ENCODE results near the gene SNX27. TPM values are rescaled to one million over a fixed set of nuclear protein-coding genes. Genes with fewer than 3 reads are reported as not detected.
"Not testable (repeated sequence)": the region's sequence is repeated elsewhere in the genome, so short reads cannot be mapped to it uniquely, and the experiment has no call there.

The SNX27 gene
- total RNA-seq, 1 donor from 2014 or later = 29.3 TPM

DNA sequence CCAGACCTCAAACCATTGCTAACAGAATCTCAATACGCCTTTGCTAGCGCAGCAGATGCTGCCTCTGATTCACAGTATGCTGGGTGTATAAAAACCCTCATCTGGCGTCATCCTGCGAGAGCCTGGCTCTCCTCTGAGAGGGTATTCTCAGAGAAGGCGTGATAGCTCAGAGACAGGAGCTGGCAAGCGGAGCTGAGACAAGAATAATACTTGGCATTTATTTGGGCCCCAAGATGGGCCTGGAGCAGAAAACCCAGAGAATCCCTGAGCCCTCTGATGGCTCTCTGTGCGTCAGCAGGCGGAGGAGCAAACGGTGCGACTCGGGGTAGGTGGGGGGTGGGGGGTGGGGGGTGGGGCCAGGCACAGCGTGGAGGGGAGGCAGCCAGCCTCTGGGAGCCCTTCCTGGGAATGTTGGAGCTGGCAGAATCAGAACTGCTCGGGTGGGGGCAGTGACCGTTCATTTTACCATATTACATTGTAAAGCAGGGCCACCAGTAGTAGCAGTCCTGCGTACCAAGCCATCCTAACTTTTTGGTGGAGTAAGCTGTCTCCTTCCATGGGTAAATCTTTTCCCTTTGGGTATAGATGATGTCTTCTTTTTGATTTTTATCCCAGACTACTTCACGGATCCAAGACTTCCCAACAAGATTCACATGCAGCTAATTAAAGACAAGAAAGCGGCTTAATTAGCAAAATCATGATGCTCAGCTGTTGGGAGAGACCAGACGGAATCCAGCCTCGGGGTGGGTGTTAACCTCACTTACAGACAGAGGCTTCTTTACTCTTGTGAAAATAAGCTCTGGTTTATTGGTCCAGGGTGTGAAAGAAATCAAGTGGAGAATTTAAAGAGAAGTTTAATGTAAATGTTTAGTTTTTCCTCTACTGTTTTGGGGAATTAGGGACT is 116.6 kb downstream of the SNX27 start:
- intact Hi-C loops (cut with micrococcal nuclease) = no loop called here
- Mint-ChIP-seq H3K27me3 (ENCODE audit: low read depth) (peaks cover 44% of the 10 kb centered on the region), H3K4me1 (ENCODE audit: low read depth) (no peaks in the 10 kb centered on the region), H3K4me3 (ENCODE audit: low read depth) (no peak overlapping the region), H3K27ac (no peak overlapping the region), H3K9me3 (no peaks in the 10 kb centered on the region), H3K36me3 (ENCODE audit: low read depth) (no peaks in the 10 kb centered on the region)
- no peak for DNase-seq (ENCODE audit: low spot score)

DNA sequence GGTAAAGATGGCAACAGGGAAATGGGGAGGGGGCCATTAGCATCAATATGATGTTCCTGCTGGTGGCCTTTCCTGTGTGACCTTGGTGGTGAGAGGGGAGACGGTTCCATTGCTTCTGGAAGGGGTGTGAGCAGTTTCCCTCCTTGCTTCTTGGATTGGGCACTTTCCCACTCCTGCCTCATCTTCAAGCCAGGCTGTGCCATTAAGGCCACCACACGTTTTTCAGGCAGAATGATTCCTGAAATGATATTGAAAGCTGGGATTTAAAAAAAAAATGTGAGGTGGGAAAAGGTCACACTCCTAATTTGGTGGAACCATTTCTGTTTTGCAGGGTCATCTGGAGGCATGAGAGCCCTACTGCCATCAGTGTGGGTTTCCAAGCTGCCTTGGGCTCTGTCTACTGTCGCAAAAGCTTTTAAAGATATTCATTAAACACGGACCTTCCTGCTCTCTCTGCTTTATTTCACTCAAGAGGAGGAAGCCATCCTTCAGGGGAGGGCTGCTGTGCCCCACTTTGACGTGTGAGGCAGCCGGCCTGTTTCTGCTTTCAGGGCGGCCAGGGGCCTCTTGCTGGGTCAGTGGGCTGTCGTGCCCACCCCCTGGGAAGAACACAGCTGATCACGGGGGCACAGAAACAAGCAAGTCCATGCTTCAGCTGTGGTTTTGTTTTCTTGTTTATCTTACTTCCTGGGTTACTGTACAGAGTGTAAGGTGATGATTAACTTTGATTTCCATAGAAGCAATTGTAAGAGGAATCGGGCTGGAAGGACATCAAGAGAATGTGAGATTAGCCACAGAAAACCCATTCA is 117.5 kb downstream of the SNX27 start:
- Mint-ChIP-seq H3K27ac (no peak overlapping the region), H3K4me3 (ENCODE audit: low read depth) (no peak overlapping the region), H3K27me3 (ENCODE audit: low read depth) (peaks cover 35% of the 10 kb centered on the region), H3K36me3 (ENCODE audit: low read depth) (no peaks in the 10 kb centered on the region), H3K4me1 (ENCODE audit: low read depth) (no peaks in the 10 kb centered on the region), H3K9me3 (no peaks in the 10 kb centered on the region)
- intact Hi-C loops (cut with micrococcal nuclease) = no loop called here
- DNase-seq (ENCODE audit: low spot score) = no peak

DNA sequence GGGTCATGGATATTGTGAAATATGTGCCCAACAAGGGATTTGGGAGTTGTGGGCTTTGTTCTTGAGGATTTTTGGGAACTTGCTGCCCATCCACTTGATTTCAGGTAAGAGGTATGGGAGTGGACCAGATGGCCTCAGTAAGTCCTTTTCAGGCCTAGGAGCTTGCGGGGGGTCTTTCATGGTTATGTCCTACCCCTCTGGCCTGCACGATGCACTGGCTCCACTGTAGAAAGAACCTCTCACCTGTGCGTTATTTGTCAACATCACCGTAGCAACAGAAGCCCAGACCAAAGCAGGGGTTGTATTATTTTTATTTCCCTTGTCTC is 118.1 kb downstream of the SNX27 start:
- no peaks in the 10 kb centered on the region for H3K9me3 Mint-ChIP-seq
- H3K27me3 Mint-ChIP-seq (ENCODE audit: low read depth) = peaks cover 33% of the 10 kb centered on the region
- DNase-seq (ENCODE audit: low spot score) = no peak
- no peak overlapping the region for H3K4me3 Mint-ChIP-seq (ENCODE audit: low read depth)
- H3K36me3 Mint-ChIP-seq (ENCODE audit: low read depth) = no peaks in the 10 kb centered on the region
- no peak overlapping the region for H3K27ac Mint-ChIP-seq
- no peaks in the 10 kb centered on the region for H3K4me1 Mint-ChIP-seq (ENCODE audit: low read depth)
- intact Hi-C loops (cut with micrococcal nuclease) = loop anchor here (10.0 kb wide), 1 partner anchor 135 kb away; no protein-coding TSS in a partner anchor

DNA sequence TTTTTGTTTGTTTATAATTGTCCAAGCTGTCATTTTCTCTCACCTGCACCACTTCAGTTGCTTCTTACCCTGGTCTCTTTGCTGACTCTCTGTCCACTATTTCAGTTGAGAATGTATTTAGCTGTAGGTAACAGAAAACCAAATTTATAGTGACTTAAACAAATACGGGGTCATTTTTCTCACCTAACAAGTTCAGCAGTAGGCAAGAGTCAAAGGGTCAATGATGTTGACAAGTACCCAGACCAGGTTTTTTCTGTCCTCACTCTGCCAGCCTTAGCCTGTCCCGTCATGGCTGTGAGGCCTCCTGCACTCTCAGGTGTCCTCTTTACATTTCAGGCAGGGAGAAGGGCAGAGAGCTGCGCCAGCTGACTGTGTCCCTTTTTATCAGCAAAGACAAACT is 121.3 kb downstream of the SNX27 start:
- Mint-ChIP-seq H3K27me3 (ENCODE audit: low read depth) (peaks cover 22% of the 10 kb centered on the region), H3K9me3 (peaks cover 12% of the 10 kb centered on the region), H3K4me3 (ENCODE audit: low read depth) (no peak overlapping the region), H3K27ac (no peak overlapping the region), H3K4me1 (ENCODE audit: low read depth) (no peaks in the 10 kb centered on the region), H3K36me3 (ENCODE audit: low read depth) (no peaks in the 10 kb centered on the region)
- intact Hi-C loops (cut with micrococcal nuclease) = loop anchor here (10.0 kb wide), 1 partner anchor 138 kb away; no protein-coding TSS in a partner anchor
- DNase-seq (ENCODE audit: low spot score) = no peak

DNA sequence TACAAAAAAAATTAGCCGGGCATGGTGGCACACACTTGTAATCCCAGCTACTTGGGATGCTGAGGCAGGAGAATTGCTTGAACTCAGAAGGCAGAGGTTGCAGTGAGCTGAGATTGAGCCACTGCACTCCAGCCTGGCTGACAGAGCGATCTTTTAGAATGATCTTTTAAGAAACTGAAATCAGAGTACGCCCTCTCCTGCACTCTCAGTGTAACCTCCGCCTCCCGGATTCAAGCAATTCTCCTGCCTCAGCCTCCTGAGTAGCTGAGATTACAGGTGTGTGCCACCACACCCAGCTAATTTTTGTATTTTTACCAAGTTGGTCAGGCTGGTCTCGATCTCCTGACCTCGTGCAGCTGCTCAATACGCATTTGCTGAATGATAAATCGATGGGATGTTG is 122.1 kb downstream of the SNX27 start:
- H3K36me3 Mint-ChIP-seq (ENCODE audit: low read depth); DNase-seq (ENCODE audit: low spot score); H3K4me3 Mint-ChIP-seq (ENCODE audit: low read depth); H3K4me1 Mint-ChIP-seq (ENCODE audit: low read depth); H3K27ac Mint-ChIP-seq: not testable (repeated sequence)
- intact Hi-C loops (cut with micrococcal nuclease) = loop anchor here (2.0 to 10.0 kb wide), 3 partner anchors 139 to 289 kb away; no protein-coding TSS in a partner anchor
- H3K27me3 Mint-ChIP-seq (ENCODE audit: low read depth) = peaks cover 16% of the 10 kb centered on the region
- H3K9me3 Mint-ChIP-seq = peaks cover 17% of the 10 kb centered on the region

DNA sequence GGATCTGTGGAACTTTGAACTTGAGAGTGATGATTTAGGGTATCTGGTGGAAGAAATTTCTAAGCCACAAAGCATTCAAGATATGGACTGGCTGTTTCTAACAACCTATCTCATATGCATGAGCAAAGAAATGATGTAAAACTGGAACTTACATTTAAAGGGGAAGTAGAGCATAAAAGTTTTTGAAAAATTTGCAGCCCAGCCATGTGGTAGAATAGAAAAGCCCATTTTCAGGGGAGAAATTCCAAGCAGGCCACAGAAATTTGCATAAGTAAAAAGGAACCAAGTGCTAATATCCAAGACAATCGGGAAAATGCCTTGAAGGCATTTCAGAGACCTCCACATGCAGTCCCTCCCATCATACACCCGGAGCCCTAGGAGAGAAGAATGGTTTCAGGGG is 125.2 kb downstream of the SNX27 start:
- H3K36me3 Mint-ChIP-seq (ENCODE audit: low read depth) = no peaks in the 10 kb centered on the region
- peaks cover 7% of the 10 kb centered on the region for H3K27me3 Mint-ChIP-seq (ENCODE audit: low read depth)
- H3K27ac Mint-ChIP-seq = no peak overlapping the region
- H3K9me3 Mint-ChIP-seq = peaks cover 17% of the 10 kb centered on the region
- intact Hi-C loops (cut with micrococcal nuclease) = loop anchor here (10.0 kb wide), 1 partner anchor 142 kb away; no protein-coding TSS in a partner anchor
- H3K4me1 Mint-ChIP-seq (ENCODE audit: low read depth) = no peaks in the 10 kb centered on the region
- H3K4me3 Mint-ChIP-seq (ENCODE audit: low read depth) = no peak overlapping the region
- DNase-seq (ENCODE audit: low spot score) = no peak

DNA sequence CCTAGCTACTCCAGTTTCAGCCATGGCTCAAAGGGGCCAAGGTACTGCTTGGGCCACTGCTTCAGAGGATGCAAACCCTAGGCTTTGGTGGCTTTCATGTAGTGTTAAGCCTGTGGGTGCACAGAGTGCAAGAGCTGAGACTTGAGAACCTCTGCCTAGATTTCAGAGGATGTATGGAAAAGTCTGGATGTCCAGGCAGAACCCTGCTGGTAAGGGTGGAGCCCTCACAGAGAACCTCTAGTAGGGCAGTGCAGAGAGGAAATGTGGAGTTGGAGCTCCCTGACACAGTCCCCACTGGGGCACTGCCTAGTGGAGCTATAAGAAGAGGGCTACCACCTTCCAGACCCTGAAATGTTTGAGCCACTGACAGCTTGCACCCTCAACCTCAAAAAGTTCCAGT is 125.6 kb downstream of the SNX27 start:
- intact Hi-C loops (cut with micrococcal nuclease) = loop anchor here (10.0 kb wide), 1 partner anchor 143 kb away; no protein-coding TSS in a partner anchor
- Mint-ChIP-seq H3K36me3 (ENCODE audit: low read depth) (no peaks in the 10 kb centered on the region), H3K4me1 (ENCODE audit: low read depth) (no peaks in the 10 kb centered on the region)

DNA sequence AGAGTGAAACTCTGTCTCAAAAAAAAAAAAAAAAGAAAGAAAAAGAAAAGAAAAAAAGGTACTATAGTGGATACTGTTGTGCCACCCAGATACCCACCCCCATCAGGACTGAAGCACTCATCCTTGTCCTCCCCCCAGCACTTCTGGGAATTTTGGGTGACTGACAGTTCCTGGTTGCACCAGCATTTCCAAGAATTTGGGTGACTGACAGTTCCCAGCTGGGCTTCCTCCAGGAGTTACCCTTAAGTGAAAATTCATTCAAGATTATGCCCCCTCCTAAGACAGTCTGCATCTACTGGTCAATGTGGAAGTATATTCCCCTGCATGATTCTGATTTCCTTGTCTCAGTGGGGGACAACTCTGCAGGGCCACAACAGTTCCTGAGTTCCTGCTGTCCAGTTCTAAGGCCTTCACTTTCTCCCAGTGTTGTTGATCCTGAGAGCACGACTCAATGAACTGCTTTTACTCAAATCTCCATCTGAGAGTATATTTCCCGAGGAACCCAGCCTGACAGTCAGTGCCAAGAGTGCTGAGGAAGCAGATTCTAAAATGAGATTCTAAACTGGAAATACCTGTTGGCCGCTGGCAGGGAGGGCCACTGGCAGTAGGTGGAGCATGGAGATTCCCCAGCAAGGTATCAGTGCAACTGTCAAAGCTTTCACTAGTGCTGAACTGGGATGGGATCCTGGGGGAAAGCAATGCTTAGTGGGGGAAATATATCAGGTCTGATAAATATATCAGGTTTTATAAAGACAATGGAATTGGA is 127.9 kb downstream of the SNX27 start:
- no peaks in the 10 kb centered on the region for H3K4me1 Mint-ChIP-seq (ENCODE audit: low read depth)
- H3K27me3 Mint-ChIP-seq (ENCODE audit: low read depth) = peaks cover 24% of the 10 kb centered on the region
- no peak overlapping the region for H3K4me3 Mint-ChIP-seq (ENCODE audit: low read depth)
- no peak for DNase-seq (ENCODE audit: low spot score)
- intact Hi-C loops (cut with micrococcal nuclease) = loop anchor here (10.0 kb wide), 1 partner anchor 145 kb away; no protein-coding TSS in a partner anchor
- H3K27ac Mint-ChIP-seq = no peak overlapping the region
- H3K9me3 Mint-ChIP-seq = peaks cover 17% of the 10 kb centered on the region
- no peaks in the 10 kb centered on the region for H3K36me3 Mint-ChIP-seq (ENCODE audit: low read depth)

More for the DNA sequence above, 125.6 kb downstream of the SNX27 start:
- Mint-ChIP-seq H3K27ac (no peak overlapping the region), H3K4me3 (ENCODE audit: low read depth) (no peak overlapping the region), H3K9me3 (peaks cover 17% of the 10 kb centered on the region), H3K27me3 (ENCODE audit: low read depth) (peaks cover 9% of the 10 kb centered on the region)
- no peak for DNase-seq (ENCODE audit: low spot score)

DNA sequence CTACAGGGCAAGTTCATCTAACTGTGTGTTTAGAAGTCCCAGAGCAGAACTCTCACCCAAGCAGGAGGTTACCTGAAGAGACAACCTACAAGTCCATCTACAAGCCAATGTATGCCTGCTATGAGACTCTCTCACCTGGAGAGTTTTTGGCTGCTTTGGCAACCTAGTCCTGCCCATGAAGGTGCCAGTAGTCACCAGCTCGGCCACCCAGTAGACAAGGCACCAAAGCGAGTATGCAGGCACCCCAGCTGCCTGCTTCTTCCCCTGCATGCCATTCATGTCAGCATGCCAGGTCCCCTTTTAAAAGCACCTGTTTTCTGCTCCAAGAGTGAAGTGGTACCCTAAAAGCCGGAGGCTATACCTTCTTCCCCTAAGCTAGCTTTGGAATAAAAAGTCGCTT is 129.7 kb downstream of the SNX27 start:
- Mint-ChIP-seq H3K27me3 (ENCODE audit: low read depth) (peaks cover 35% of the 10 kb centered on the region), H3K27ac (no peak overlapping the region), H3K9me3 (peaks cover 15% of the 10 kb centered on the region), H3K4me1 (ENCODE audit: low read depth) (no peaks in the 10 kb centered on the region), H3K36me3 (ENCODE audit: low read depth) (no peaks in the 10 kb centered on the region), H3K4me3 (ENCODE audit: low read depth) (no peak overlapping the region)
- DNase-seq (ENCODE audit: low spot score) = no peak
- intact Hi-C loops (cut with micrococcal nuclease) = no loop called here

Other genes with a start within 250 kb of the SNX27 start
- not detected in 2 replicates for gene SELENBP1, start 239.3 kb upstream of the SNX27 start, total RNA-seq
- 443 and 458 TPM in 2 replicates for gene PSMB4, start 212.5 kb upstream of the SNX27 start, total RNA-seq
- 89.1 and 93.7 TPM in 2 replicates for gene POGZ, start 152.6 kb upstream of the SNX27 start, total RNA-seq
- 0.34 and 0.50 TPM in 2 replicates for gene CGN, start 100.7 kb upstream of the SNX27 start, total RNA-seq
- gene TUFT1, start 71.7 kb upstream of the SNX27 start, total RNA-seq = 2.6 TPM in 2 replicates
- gene CELF3, start 104.8 kb downstream of the SNX27 start, total RNA-seq = not detected in 2 replicates
- not detected in 2 replicates for gene RIIAD1, start 109.5 kb downstream of the SNX27 start, total RNA-seq
- gene MRPL9, start 151.4 kb downstream of the SNX27 start, total RNA-seq = 141 and 159 TPM in 2 replicates
- 18.2 and 18.4 TPM in 2 replicates for gene TDRKH, start 178.4 kb downstream of the SNX27 start, total RNA-seq
- not detected in 2 replicates for gene LINGO4, start 193.4 kb downstream of the SNX27 start, total RNA-seq
- gene RORC, start 219.8 kb downstream of the SNX27 start, total RNA-seq = 0.94 and 0.99 TPM in 2 replicates
- gene C2CD4D, start 227.8 kb downstream of the SNX27 start, total RNA-seq = 1.3 and 1.6 TPM in 2 replicates
- not detected in 2 replicates for gene THEM5, start 241.7 kb downstream of the SNX27 start, total RNA-seq

All from activated T-helper 2 cell treated with anti-CD3 and anti-CD28 coated beads, Interferon-gamma antibody, Interleukin-2, Interleukin-4, amounts not matched to agents 10 μg/mL and 5 μg/mL and 100 μg/mL, durations not matched to agents 14 hours and 24 hours and 36 hours (primary cell).